Liver (tissue), 9 donors: ENCODE measurements around the gene NWD2. TPM values are rescaled to one million over a fixed set of nuclear protein-coding genes. Genes with fewer than 3 reads are reported as not detected.

Source experiments
- DNase-seq: peaks from one replicate; pipeline ENCODE4 v3.0.0-alpha.2; 2017; ENCODE audit warnings: low spot score
- H3K27ac ChIP-seq, 2 donors: one replicate each; pipeline ENCODE4 v1.7.0; 2013; ENCODE audit warnings: inconsistent platforms in 2 of 2, low read length in 2 of 2, control low read depth in 1 of 2, low read depth in 1 of 2, mild to moderate bottlenecking in 1 of 2
- H3K27me3 ChIP-seq, 4 donors: one replicate each; pipeline versions ENCODE4 v1.6.1 to v1.7.0; 2013; ENCODE audit warnings: low read length in 3 of 4, inconsistent platforms in 1 of 4, mild to moderate bottlenecking in 1 of 4, moderate library complexity in 1 of 4; ENCODE audit not compliant: control insufficient read depth in 4 of 4, insufficient read depth in 4 of 4
- H3K36me3 ChIP-seq, 4 donors: one replicate each; pipeline versions ENCODE4 v1.6.1 to v1.7.0; 2013; ENCODE audit warnings: low read length in 3 of 4, mild to moderate bottlenecking in 3 of 4, low read depth in 1 of 4, moderate library complexity in 1 of 4; ENCODE audit not compliant: control insufficient read depth in 4 of 4, insufficient read depth in 3 of 4
- H3K4me1 ChIP-seq, 4 donors: one replicate each; pipeline versions ENCODE4 v1.6.1 to v1.7.0; 2013; ENCODE audit warnings: low read length in 3 of 4, mild to moderate bottlenecking in 3 of 4, moderate library complexity in 1 of 4; ENCODE audit not compliant: control insufficient read depth in 4 of 4, insufficient read depth in 4 of 4
- H3K4me3 ChIP-seq, 3 donors: one replicate each; pipeline versions ENCODE4 v1.6.1 to v1.7.0; 2013; ENCODE audit warnings: low read length in 3 of 3, control low read depth in 1 of 3, low read depth in 1 of 3, mild to moderate bottlenecking in 1 of 3
- H3K9ac ChIP-seq, 2 donors: one replicate each; pipeline ENCODE4 v1.7.0; 2013; ENCODE audit warnings: low read length in 2 of 2, mild to moderate bottlenecking in 2 of 2, moderate library complexity in 2 of 2, control low read depth in 1 of 2, low read depth in 1 of 2
- H3K9me3 ChIP-seq, 4 donors: one replicate each; pipeline versions ENCODE4 v1.6.1 to v1.7.0; 2013; ENCODE audit warnings: low read length in 3 of 4; ENCODE audit not compliant: control insufficient read depth in 4 of 4
- ATF3 ChIP-seq: IDR thresholded peaks from 2 replicates; pipeline ENCODE4 v1.6.1; 2016; ENCODE audit warnings: antibody characterized with exemption
- CTCF ChIP-seq: fragments of 150-350 bp; IDR thresholded peaks from 2 replicates; pipeline ENCODE4 v1.5.1; 2017; ENCODE audit warnings: improper control_type of control experiment, low read depth, low read length; ENCODE audit not compliant: missing input control
- GABPA ChIP-seq, 2 donors: IDR thresholded peaks in 1 of 2; conservative IDR thresholded peaks in 1 of 2; 2 replicates each; pipeline ENCODE4 v1.6.1; 2016; ENCODE audit warnings: antibody characterized with exemption in 2 of 2, mild to moderate bottlenecking in 1 of 2, moderate library complexity in 1 of 2
- HNF4A ChIP-seq, 2 donors: conservative IDR thresholded peaks; 2 replicates each; pipeline ENCODE4 v1.6.1; 2016; ENCODE audit warnings: antibody characterized with exemption in 2 of 2, mild to moderate bottlenecking in 2 of 2
- JUND ChIP-seq, 2 donors: IDR thresholded peaks; 2 replicates each; pipeline ENCODE4 v1.6.1; 2016; ENCODE audit warnings: antibody characterized with exemption in 2 of 2
- MAX ChIP-seq: IDR thresholded peaks from 2 replicates; pipeline ENCODE4 v1.6.1; 2016; ENCODE audit warnings: antibody characterized with exemption
- NR2F2 ChIP-seq: IDR thresholded peaks from 2 replicates; pipeline ENCODE4 v1.6.1; 2016; ENCODE audit warnings: antibody characterized with exemption
- RAD21 ChIP-seq, 2 donors: IDR thresholded peaks; 2 replicates each; pipeline ENCODE4 v1.6.1; 2016; ENCODE audit warnings: antibody characterized with exemption in 2 of 2, mild to moderate bottlenecking in 2 of 2
- REST ChIP-seq: IDR thresholded peaks from 2 replicates; pipeline ENCODE4 v1.6.1; 2016; ENCODE audit warnings: antibody characterized with exemption, mild to moderate bottlenecking
- SP1 ChIP-seq: IDR thresholded peaks from 2 replicates; pipeline ENCODE4 v1.6.1; 2018; ENCODE audit warnings: antibody characterized with exemption, mild to moderate bottlenecking
- TAF1 ChIP-seq: conservative IDR thresholded peaks from 2 replicates; pipeline ENCODE4 v1.6.1; 2016; ENCODE audit warnings: antibody characterized with exemption, mild to moderate bottlenecking
- ZBTB33 ChIP-seq: IDR thresholded peaks from 2 replicates; pipeline ENCODE4 v1.6.1; 2016; ENCODE audit warnings: antibody characterized with exemption
- WGBS: extraction: QIAGEN DNeasy Blood & Tissue Kit; methylation state at CpG from one replicate; pipeline ENCODE4 v1.1.7; 2013; 5-methylcytosine and 5-hydroxymethylcytosine counted together
- polyA plus RNA-seq, 2 donors: library from polyadenylated mRNA; stranded (reverse) in 1 of 2; unstranded in 1 of 2; fragments of 200-250 nt in 1 of 2; fragments of >200 nt in 1 of 2; fragmentation: Nextera tagmentation in 1 of 2; extraction: Ambion mirVana in 1 of 2; gene quantifications; one replicate each; pipeline versions ENCODE4 v1.2.1 to v1.2.3, GENCODE V29; 2013 to 2015
- total RNA-seq, 2 donors: library from RNA; depleted of rRNA; stranded (reverse); fragments of >200 nt; gene quantifications; one replicate each; pipeline ENCODE4 v1.2.3, GENCODE V29; 2014
- donor health status: healthy.
- donor health status: healthy.
- donor health status: healthy.
- donor health status: healthy.
- donor health status: healthy.

NWD2 gene
- total and polyA plus RNA-seq, 4 donors: 0.08 to 0.37 TPM; not detected in 2

- TF ChIP-seq CTCF (no peak), ZBTB33 (no peak), SP1 (no peak)
- H3K27me3 ChIP-seq: no peaks in the 10 kb centered on the region
- H3K4me3 ChIP-seq: no peak overlapping the region
- H3K9ac ChIP-seq: no peak overlapping the region
- no peak overlapping the region for H3K27ac ChIP-seq
- no peak for DNase-seq
- no peaks in the 10 kb centered on the region for H3K36me3 ChIP-seq
- peaks cover 0 to 17% (median 12%) of the 10 kb centered on the region in 4 donors for H3K4me1 ChIP-seq
- WGBS: 80% methylated on average over 7 of the region's 7 CpGs
- no peaks in the 10 kb centered on the region for H3K9me3 ChIP-seq
Observed at GRCh38 chr4:37464373-37465128, 220.0 kb downstream of the NWD2 start.

- TF ChIP-seq RAD21 (IDR thresholded peaks at IDR 0.05) (no peak), ATF3 (no peak), JUND (IDR thresholded peaks at IDR 0.05) (no peak)
- Histone ChIP-seq H3K9ac (no peak overlapping the region), H3K9me3 (no peaks in the 10 kb centered on the region), H3K36me3 (no peaks in the 10 kb centered on the region), H3K4me3 (no peak overlapping the region), H3K27ac (no peak overlapping the region), H3K27me3 (no peaks in the 10 kb centered on the region), H3K4me1 (peaks cover 0 to 24% (median 14%) of the 10 kb centered on the region in 4 donors)
- DNase-seq: no peak
- 80% methylated on average over 5 of the region's 5 CpGs for WGBS
Observed at GRCh38 chr4:37465296-37465695, 220.8 kb downstream of the NWD2 start.

GRCh38 chr4:37465845-37466244, 221.3 kb downstream of the NWD2 start:
- H3K4me1 ChIP-seq: peaks cover 0 to 25% (median 16%) of the 10 kb centered on the region in 4 donors
- no peaks in the 10 kb centered on the region for H3K36me3 ChIP-seq
- no peaks in the 10 kb centered on the region for H3K27me3 ChIP-seq
- H3K9me3 ChIP-seq: no peaks in the 10 kb centered on the region
- 44% methylated on average over 2 of the region's 2 CpGs for WGBS
- H3K4me3 ChIP-seq: no peak overlapping the region
- TF ChIP-seq REST: no peak
- TF ChIP-seq MAX: no peak
- TF ChIP-seq NR2F2: no peak
- no peak for TF ChIP-seq TAF1
- no peak for TF ChIP-seq HNF4A (conservative IDR thresholded peaks at IDR 0.05)
- no peak for TF ChIP-seq GABPA (IDR thresholded peaks at IDR 0.05 in 1 of 2, conservative IDR thresholded peaks at IDR 0.05 in 1 of 2)
- no peak for TF ChIP-seq ZBTB33
- no peak overlapping the region for H3K27ac ChIP-seq
- no peak overlapping the region for H3K9ac ChIP-seq
- DNase-seq: no peak
